OCI-LY1 (cell line): Measurements from ENCODE around the gene TTC23.

Experiments used
- EZH2 ChIP-seq: fragments of 200-600 bp; sonication (generic), shearing (Covaris generic); IDR thresholded peaks from 2 replicates; pipeline ENCODE4 v1.8.0; 2017; ENCODE audit warnings: borderline replicate concordance, mixed run types, mild to moderate bottlenecking, antibody characterized with exemption, low read length, moderate library complexity, mixed read lengths
- TF ChIP-seq, protein P1 (sequence below): fragments of 200-600 bp; sonication (generic), shearing (Covaris generic); IDR thresholded peaks from 2 replicates; pipeline ENCODE4 v1.5.1; 2017; ENCODE audit warnings: mild to moderate bottlenecking, antibody characterized with exemption, low read length, moderate library complexity, mixed read lengths

DNA sequence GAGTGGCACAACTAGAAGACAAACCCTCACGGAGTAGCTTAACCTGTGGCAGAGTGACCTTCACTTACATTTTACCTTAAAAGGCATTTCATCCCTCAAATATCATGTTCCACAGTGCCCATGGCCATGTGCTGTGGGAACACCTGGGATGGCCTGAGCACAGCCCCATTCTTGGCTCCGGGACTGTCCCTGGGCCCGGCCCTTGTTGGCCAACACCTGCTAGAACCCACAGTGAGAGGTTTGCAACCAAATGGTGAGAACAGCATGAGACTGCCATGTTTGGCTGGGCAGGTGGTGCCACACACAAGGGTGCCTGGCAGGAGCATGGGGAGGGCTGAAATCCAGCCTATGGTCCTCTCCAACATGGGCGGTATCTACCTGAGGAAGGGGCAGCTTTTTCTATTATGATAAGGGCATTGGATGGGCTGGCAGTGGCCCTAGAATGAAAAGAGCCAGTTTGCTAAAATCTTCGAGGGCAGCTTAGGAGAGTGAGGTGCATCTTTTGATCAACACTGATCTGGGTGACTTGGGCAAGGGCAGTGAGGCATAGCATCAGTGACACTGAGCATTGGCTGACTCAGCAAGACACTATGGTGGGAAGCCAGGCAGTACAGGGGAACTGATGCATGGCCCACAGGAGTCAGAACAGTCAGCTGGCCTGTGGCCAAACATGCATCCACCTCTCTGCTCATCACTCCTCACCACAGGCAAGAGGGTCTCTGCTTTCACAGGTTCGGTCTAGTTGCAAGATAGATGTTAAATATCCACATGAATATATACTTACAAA, 90.6 kb downstream of the TTC23 start:
- TF ChIP-seq, protein P1, sequence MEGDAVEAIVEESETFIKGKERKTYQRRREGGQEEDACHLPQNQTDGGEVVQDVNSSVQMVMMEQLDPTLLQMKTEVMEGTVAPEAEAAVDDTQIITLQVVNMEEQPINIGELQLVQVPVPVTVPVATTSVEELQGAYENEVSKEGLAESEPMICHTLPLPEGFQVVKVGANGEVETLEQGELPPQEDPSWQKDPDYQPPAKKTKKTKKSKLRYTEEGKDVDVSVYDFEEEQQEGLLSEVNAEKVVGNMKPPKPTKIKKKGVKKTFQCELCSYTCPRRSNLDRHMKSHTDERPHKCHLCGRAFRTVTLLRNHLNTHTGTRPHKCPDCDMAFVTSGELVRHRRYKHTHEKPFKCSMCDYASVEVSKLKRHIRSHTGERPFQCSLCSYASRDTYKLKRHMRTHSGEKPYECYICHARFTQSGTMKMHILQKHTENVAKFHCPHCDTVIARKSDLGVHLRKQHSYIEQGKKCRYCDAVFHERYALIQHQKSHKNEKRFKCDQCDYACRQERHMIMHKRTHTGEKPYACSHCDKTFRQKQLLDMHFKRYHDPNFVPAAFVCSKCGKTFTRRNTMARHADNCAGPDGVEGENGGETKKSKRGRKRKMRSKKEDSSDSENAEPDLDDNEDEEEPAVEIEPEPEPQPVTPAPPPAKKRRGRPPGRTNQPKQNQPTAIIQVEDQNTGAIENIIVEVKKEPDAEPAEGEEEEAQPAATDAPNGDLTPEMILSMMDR, result no peak
- TF ChIP-seq EZH2, result no peak
